ENCODE measurements around the gene CLC.

DNA sequence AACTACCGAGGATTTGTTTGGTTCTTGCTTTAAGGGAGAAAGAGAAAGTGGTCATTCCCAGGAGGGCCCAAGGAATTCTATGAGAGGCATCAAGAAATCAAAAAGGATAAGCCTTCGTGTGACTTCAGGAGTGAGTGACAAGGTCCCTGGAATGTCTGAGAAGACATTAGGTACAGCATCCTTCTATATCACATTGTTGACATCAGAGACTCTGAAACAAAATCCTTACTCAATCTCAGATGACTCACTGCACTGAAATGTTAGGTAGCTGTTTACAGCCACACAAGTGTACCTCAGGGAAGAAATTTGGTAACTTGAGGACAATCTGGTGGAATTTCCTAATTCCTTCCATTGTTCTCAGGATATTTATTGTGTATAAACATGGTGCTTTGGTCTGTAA is 41.4 kb downstream of the CLC start:
- TF ChIP-seq SUZ12 (IDR thresholded peaks at IDR 0.05; ENCODE audit: extremely low read depth, insufficient read depth, insufficient read length) (no peak), YY1 (IDR thresholded peaks at IDR 0.05; ENCODE audit: insufficient read depth, insufficient read length) (no peak)

Data from NT2/D1 (cell line).